Measurements from ENCODE around the gene ADAMTS12. TPM values are rescaled to one million over a fixed set of nuclear protein-coding genes. Genes with fewer than 3 reads are reported as not detected.

Gene ADAMTS12
- total RNA-seq, 1 donor from 2014 or later: 32.1 TPM

- no peak for DNase-seq (ENCODE audit: extremely low spot score, unreplicated experiment)
- no peak for TF ChIP-seq CTCF (conservative IDR thresholded peaks at IDR 0.05)
- peaks cover 37% of the 10 kb centered on the region for H3K4me1 Mint-ChIP-seq (ENCODE audit: unreplicated experiment)
- H3K4me3 Mint-ChIP-seq: no peak overlapping the region
- H3K27ac Mint-ChIP-seq: no peak overlapping the region
- no peaks in the 10 kb centered on the region for H3K9me3 Mint-ChIP-seq
- no peaks in the 10 kb centered on the region for H3K27me3 Mint-ChIP-seq
- peaks cover 4% of the 10 kb centered on the region for H3K36me3 Mint-ChIP-seq
These were observed 127.0 kb downstream of the ADAMTS12 start for GRCh38 chr5:33764786-33765185.

- H3K4me3 Mint-ChIP-seq: no peak overlapping the region
- DNase-seq (ENCODE audit: extremely low spot score, unreplicated experiment): no peak
- H3K9me3 Mint-ChIP-seq: no peaks in the 10 kb centered on the region
- TF ChIP-seq CTCF (conservative IDR thresholded peaks at IDR 0.05): no peak
- H3K4me1 Mint-ChIP-seq (ENCODE audit: unreplicated experiment): peaks cover 43% of the 10 kb centered on the region
- no peak overlapping the region for H3K27ac Mint-ChIP-seq
- no peaks in the 10 kb centered on the region for H3K27me3 Mint-ChIP-seq
- H3K36me3 Mint-ChIP-seq: peaks cover 4% of the 10 kb centered on the region
These were observed 128.4 kb downstream of the ADAMTS12 start for GRCh38 chr5:33763435-33763834.

GRCh38 chr5:33762859-33763258 is 128.9 kb downstream of the ADAMTS12 start:
- no peak for DNase-seq (ENCODE audit: extremely low spot score, unreplicated experiment)
- Mint-ChIP-seq H3K36me3 (peaks cover 4% of the 10 kb centered on the region), H3K9me3 (no peaks in the 10 kb centered on the region), H3K4me1 (ENCODE audit: unreplicated experiment) (peaks cover 42% of the 10 kb centered on the region), H3K27me3 (no peaks in the 10 kb centered on the region), H3K27ac (no peak overlapping the region), H3K4me3 (no peak overlapping the region)
- no peak for TF ChIP-seq CTCF (conservative IDR thresholded peaks at IDR 0.05)

- H3K4me1 Mint-ChIP-seq (ENCODE audit: unreplicated experiment): peaks cover 36% of the 10 kb centered on the region
- H3K36me3 Mint-ChIP-seq: peaks cover 4% of the 10 kb centered on the region
- no peak for TF ChIP-seq CTCF (conservative IDR thresholded peaks at IDR 0.05)
- no peaks in the 10 kb centered on the region for H3K9me3 Mint-ChIP-seq
- no peak overlapping the region for H3K4me3 Mint-ChIP-seq
- no peak overlapping the region for H3K27ac Mint-ChIP-seq
- H3K27me3 Mint-ChIP-seq: no peaks in the 10 kb centered on the region
- DNase-seq (ENCODE audit: extremely low spot score, unreplicated experiment): no peak
These were observed 130.7 kb downstream of the ADAMTS12 start for GRCh38 chr5:33761139-33761538.

- H3K4me1 Mint-ChIP-seq (ENCODE audit: unreplicated experiment): peaks cover 20% of the 10 kb centered on the region
- TF ChIP-seq CTCF (conservative IDR thresholded peaks at IDR 0.05): no peak
- no peaks in the 10 kb centered on the region for H3K27me3 Mint-ChIP-seq
- no peak overlapping the region for H3K4me3 Mint-ChIP-seq
- DNase-seq (ENCODE audit: extremely low spot score, unreplicated experiment): no peak
- no peaks in the 10 kb centered on the region for H3K9me3 Mint-ChIP-seq
- peaks cover 4% of the 10 kb centered on the region for H3K36me3 Mint-ChIP-seq
- no peak overlapping the region for H3K27ac Mint-ChIP-seq
These were observed 133.1 kb downstream of the ADAMTS12 start for GRCh38 chr5:33758737-33759136.

- no peaks in the 10 kb centered on the region for H3K9me3 Mint-ChIP-seq
These were observed 135.3 kb downstream of the ADAMTS12 start for GRCh38 chr5:33756491-33756890.

More at GRCh38 chr5:33756491-33756890, 135.3 kb downstream of the ADAMTS12 start:
- no peaks in the 10 kb centered on the region for H3K27me3 Mint-ChIP-seq
- H3K4me3 Mint-ChIP-seq: no peak overlapping the region
- H3K27ac Mint-ChIP-seq: no peak overlapping the region
- TF ChIP-seq CTCF (conservative IDR thresholded peaks at IDR 0.05): no peak
- no peaks in the 10 kb centered on the region for H3K36me3 Mint-ChIP-seq
- peaks cover 11% of the 10 kb centered on the region for H3K4me1 Mint-ChIP-seq (ENCODE audit: unreplicated experiment)
- no peak for DNase-seq (ENCODE audit: extremely low spot score, unreplicated experiment)

Data from type B pancreatic cell (in vitro differentiated cells).